Stimulated activated CD8-positive, alpha-beta memory T cell treated with anti-CD3 and anti-CD28 coated beads, Interleukin-4, amount 100 ng/mL, for 1 hour (primary cell): Measurements from ENCODE around the gene L3HYPDH.
"Not testable (repeated sequence)": the region's sequence is repeated elsewhere in the genome, so short reads cannot be mapped to it uniquely, and the experiment has no call there.

Experiments used
- DNase-seq, 2 donors: peaks; one replicate each; pipeline ENCODE4 v3.0.0-alpha.2; 2020; ENCODE audit warnings: low read depth in 2 of 2, low spot score in 1 of 2

The L3HYPDH gene

GRCh38 chr14:59480166-59480565, 4.0 kb downstream of the L3HYPDH start:
- no peak for DNase-seq

- DNase-seq: no peak
Measured at GRCh38 chr14:59478540-59478939, 5.7 kb downstream of the L3HYPDH start.

- DNase-seq: no peak
Measured at GRCh38 chr14:59475709-59476108, 8.5 kb downstream of the L3HYPDH start.

GRCh38 chr14:59474172-59474571, 10.0 kb downstream of the L3HYPDH start:
- DNase-seq: no peak

- DNase-seq: no peak
Measured at GRCh38 chr14:59465316-59466135, 18.7 kb downstream of the L3HYPDH start, which contains the start of gene GPR135. Gene GPR135 (minus strand): TSS chr14:59465380. CDS start chr14:59465226, 154 bp downstream.

- DNase-seq: peak; percentile 7 to 9
Measured at GRCh38 chr14:59464486-59465315, 19.5 kb downstream of the L3HYPDH start.

GRCh38 chr14:59463787-59464485, 20.3 kb downstream of the L3HYPDH start:
- no peak for DNase-seq

- no peak for DNase-seq
Measured at GRCh38 chr14:59461891-59462290, 22.3 kb downstream of the L3HYPDH start.

- DNase-seq: no peak
Measured at GRCh38 chr14:59460378-59460777, 23.8 kb downstream of the L3HYPDH start.

GRCh38 chr14:59458486-59458885, 25.7 kb downstream of the L3HYPDH start:
- no peak for DNase-seq

GRCh38 chr14:59455411-59455810, 28.8 kb downstream of the L3HYPDH start:
- DNase-seq: no peak

GRCh38 chr14:59454139-59454538, 30.1 kb downstream of the L3HYPDH start:
- DNase-seq: no peak

- no peak for DNase-seq
Measured at GRCh38 chr14:59451849-59452248, 32.4 kb downstream of the L3HYPDH start.

GRCh38 chr14:59450716-59451115, 33.5 kb downstream of the L3HYPDH start:
- no peak for DNase-seq

GRCh38 chr14:59448673-59449072, 35.5 kb downstream of the L3HYPDH start:
- DNase-seq: not testable (repeated sequence)

GRCh38 chr14:59439256-59439965, 44.8 kb downstream of the L3HYPDH start:
- no peak for DNase-seq

GRCh38 chr14:59438195-59438647, 46.0 kb downstream of the L3HYPDH start:
- no peak for DNase-seq

GRCh38 chr14:59435987-59436386, 48.2 kb downstream of the L3HYPDH start:
- DNase-seq: no peak

GRCh38 chr14:59435101-59435500, 49.1 kb downstream of the L3HYPDH start:
- DNase-seq: no peak

- no peak for DNase-seq
Measured at GRCh38 chr14:59429790-59430189, 54.4 kb downstream of the L3HYPDH start.

- no peak for DNase-seq
Measured at GRCh38 chr14:59428581-59429012, 55.6 kb downstream of the L3HYPDH start.
